Left kidney (tissue), 2 donors: Measurements from ENCODE around the gene FNDC3B. TPM values are rescaled to one million over a fixed set of nuclear protein-coding genes. Genes with fewer than 3 reads are reported as not detected.

Experiments used
- DNase-seq: peaks from one replicate; pipeline ENCODE4 v3.0.0-alpha.2; 2013
- polyA plus RNA-seq: library from polyadenylated mRNA; unstranded; fragments of 120-200 nt; gene quantifications from one replicate; pipeline ENCODE4 v1.2.1, GENCODE V29; 2013; ENCODE audit not compliant: insufficient read length

Gene FNDC3B
- polyA plus RNA-seq, 1 donor: 62.2 TPM

DNA sequence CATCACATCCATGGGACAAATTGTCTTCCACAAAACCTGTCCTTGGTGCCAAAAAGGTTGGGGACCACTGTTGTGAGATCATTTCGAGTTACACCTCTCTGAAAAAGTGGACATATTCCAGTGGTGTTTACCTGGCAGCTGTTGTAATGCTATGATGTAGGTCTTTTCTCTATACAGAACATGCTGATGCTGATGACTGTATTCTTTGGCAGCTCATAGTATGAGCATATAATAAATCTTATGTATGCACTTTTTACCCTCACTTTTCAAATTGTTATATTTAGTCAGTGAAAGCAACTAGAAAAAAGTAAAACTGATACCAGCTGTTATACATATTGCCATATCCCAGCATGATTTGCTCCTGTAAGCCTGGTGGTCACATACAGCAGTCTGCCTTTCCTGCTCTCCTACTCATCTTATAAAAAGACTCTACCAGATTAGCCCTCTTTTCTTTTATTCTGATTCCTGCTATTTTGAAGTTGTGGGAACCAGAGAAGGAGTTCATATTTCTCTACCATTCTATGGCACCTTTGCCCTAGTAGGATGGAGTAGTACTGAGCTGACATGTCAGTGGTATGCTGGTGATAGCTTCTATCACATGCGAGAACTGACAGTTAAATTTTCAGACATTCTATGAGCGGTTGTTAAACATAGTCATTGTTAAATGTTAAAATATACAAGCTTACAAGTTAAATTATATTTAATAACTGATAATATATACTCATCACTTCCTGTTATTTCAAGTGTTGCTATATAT, 128.7 kb downstream of the FNDC3B start:
- DNase-seq: no peak

DNA sequence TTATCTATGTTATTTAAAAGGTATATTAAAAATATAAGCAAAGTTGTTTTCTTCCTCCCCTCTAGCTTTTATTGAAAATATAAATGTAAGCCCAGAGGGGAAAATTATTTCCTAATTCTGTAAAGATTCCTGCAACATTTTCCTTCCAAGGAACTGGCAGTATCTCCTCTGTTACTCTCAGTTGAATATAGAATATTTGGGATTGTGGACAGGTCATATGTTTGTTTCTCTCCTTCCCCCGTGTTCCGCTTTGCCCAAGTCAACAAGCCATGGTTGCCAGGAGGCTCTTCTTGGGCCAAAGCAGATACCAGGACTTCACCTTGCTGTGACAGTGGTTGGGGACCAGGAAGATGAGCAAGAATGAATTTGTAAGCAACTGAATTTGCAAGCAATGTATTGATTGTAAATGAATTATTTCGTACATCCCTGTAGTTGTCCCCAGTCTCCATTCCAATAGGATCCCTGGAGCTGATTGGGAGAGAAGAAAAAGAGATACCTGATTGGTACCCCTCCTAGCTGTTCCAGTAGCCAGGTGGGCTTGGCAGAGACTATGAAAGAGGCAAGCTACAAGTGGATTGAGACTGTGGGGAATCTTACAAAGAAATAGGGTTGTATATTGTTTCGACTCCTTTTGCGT, 130.8 kb downstream of the FNDC3B start:
- no peak for DNase-seq

GRCh38 chr3:172170841-172171240, 131.5 kb downstream of the FNDC3B start:
- DNase-seq: no peak

DNA sequence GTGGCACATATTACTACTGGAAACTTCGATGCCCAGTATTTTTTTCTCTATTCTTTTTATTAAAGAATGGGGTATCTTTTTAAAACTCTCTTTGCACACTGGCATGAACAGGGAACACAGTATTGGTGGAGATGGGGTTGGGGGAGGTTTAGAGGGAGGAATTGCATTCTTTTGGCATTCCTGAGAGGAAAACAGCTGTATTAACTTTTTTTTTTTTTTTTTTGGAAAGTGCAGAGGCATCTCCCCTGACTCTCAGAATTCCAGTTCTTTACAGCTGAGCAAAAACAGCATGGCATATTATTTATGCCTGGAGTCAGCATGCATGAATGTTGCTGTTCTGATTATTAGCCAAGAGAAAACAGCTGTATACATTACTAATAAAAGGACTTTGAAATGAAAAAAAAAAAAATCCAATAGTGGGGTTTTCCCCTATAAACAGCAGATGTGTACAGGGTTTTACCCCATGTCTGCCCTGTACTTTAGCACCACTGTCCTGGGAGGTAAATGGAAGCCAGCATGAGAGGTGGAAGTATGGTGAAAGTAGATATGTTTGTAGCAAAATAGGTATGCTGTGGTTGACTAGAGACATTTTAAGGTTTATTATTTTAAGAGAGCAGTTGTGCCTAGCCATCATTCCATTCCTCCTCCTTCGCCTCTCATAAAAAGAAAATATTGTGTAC, 132.2 kb downstream of the FNDC3B start:
- no peak for DNase-seq

GRCh38 chr3:172173316-172174254, 134.2 kb downstream of the FNDC3B start:
- no peak for DNase-seq

DNA sequence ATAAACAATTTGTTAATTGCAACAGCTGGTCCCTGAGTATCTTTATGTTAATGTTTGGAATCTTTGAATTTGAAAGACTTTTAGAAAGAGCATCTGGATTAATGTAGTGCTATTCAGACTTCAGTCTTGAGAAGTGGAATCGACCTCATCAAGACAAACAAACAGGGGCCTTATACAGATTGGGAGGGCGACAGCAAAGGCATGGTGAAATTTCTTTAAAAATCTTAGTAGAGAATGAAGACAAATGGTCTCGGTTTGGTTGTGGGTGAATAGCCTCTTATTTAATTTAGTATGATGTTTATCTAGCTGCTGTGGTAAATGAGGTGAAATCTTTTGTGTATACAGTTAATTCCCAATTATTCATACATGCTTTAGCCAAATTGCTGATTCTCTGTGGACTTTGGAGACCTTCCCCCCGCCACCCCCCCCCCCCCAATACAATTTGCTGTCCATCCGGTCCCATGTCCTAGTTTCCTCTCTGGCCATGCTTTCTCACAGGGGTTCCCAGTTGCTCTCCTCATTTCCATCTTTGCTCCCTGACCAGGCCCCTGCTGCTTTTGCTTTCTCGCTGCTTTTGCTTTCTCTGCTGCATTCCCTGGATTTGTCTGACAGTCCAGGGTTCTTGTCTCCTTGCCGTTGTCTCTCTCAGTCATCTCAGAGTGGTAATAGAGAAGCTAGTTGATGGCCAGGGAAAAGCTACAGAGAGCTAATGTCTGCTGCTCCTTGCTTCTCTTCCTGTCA, 135.3 kb downstream of the FNDC3B start:
- no peak for DNase-seq

GRCh38 chr3:172175254-172175599, 135.8 kb downstream of the FNDC3B start:
- DNase-seq: no peak

GRCh38 chr3:172176061-172176770, 136.8 kb downstream of the FNDC3B start:
- DNase-seq: no peak

DNA sequence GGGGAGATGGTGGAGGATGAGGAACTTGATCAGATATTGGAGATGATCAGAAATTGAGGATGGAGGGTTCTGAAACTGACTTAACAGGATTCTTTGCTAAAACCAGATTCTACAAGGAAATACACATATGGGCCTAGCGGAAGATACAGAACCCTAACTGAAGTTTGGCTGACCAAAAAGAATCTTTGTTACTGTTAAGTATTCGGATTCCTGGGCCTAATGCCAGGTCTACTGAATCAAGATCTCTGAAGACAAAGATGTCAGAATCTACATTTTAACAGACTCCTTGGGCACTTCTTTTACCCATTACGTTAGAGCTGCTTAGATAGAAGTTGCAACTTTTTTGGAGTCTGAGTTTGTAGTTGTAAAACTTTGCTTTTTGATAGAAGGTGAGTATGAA, 137.7 kb downstream of the FNDC3B start:
- DNase-seq: no peak

DNA sequence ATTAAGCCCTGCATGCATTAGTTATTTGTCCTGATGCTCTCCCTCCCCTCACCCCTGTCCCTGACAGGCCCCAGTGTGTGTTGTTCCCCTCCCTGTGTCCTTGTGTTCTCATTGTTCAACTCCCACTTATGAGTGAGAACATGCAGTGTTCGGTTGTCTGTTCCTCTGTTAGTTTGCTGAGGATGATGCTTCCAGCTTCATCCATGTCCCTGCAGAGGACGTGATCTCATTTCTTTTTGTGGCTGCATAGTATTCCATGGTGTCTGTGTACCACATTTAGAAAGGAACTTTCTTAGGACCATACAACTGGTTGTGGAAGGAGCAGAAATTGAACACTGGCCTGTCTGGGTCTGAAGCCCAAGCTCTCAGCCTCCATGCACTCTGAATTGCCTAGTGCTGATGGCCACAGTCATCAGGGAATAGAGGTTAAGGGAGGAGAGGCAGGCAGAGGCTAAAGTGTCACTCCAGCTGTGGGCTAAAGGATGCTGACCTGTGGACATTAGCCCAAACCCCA, 138.5 kb downstream of the FNDC3B start:
- no peak for DNase-seq

- no peak for DNase-seq
Observed at GRCh38 chr3:172179680-172180399, 140.5 kb downstream of the FNDC3B start.

DNA sequence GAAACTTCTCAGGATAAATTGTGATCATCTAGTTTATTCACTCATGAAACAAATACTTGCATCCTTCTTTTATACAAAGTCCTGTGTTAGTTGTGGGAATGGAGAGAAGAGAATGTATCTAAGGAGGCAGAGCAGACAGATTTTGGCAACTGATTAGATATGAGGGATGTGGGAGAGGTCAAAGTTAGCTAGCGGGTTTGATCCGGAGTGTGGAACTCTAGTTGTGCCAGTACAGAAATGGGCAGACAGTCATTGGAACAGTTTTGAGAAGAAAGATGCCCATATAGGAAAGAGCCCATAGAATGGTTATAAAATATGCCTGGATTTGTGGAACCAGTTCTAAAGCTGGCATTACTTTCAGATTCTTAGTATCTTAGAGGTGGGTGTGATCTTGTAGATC, 141.1 kb downstream of the FNDC3B start:
- no peak for DNase-seq

GRCh38 chr3:172181932-172182586, 142.7 kb downstream of the FNDC3B start:
- DNase-seq: no peak

DNA sequence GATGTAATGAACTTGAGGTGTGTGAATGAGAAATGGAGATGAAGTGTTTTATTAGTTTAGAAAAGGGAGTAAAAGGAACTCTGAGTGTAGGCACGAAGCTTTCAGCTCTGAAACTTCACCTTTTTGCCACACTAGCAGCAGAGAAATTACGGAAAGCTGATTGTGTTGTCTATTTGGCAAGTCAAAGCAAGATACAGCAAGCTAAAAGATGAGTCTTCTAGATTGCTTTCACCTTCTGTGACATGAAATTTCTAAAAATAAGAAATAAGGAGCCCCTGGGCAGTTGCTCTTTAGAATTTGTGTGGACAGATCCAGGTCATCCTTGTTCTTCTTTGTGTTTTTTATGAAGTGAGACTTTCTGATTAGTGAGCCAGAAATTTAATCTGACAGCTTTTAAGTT, 143.4 kb downstream of the FNDC3B start:
- no peak for DNase-seq

DNA sequence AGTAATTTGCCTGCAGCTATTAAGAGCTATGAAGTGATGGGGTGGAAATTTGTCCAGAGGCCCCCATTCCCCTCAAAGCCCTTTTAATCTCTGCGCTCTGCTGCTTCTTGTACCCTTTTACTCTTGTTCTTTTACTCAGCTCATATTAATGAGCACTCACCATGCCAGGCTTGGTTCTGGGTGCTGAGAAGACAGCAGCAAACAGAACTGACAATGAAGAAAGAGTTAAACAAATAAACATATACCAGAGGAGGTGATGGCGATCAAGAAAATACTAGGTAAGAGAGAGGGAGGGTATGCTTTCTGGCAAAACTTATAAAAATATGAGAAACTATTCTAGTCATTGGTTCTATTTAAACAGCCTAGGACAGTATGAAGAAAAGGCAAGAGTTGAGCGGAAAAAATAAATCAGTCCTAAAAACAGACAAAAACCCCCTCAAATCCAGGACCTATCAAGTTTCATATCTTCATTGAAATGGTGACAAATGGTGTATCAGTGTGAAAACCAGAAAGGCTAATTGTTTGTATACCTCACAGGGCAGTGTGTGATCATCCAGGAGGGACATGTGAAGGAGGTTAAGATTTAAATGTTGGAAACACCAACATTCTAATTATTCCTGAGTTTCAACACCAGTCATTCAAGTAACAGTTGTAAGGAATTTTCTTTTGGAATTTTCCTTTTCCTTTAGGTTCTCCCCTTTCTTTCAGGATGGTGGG, 144.9 kb downstream of the FNDC3B start:
- DNase-seq: no peak

GRCh38 chr3:172185907-172186306, 146.5 kb downstream of the FNDC3B start:
- no peak for DNase-seq

DNA sequence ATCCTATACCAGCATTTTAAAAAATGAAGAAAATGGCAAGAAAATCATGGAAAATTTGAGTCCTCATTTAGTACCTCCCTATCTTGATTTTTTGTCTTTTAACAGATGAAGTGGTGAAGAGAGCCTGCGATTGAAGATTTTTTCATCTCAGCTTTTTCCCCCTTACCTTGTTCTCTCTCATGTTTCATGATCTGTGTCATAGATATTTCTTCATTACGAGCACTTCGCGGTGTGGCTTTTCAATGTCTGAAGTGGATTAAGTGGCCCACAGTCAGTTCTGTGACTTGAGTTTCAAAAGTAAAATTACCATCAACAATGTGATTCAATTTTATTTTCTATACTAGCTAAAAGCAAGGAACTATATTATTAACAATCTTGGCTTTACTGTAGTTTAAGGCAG, 147.2 kb downstream of the FNDC3B start:
- DNase-seq: no peak

- DNase-seq: no peak
Observed at GRCh38 chr3:172187511-172187910, 148.1 kb downstream of the FNDC3B start.

- no peak for DNase-seq
Observed at GRCh38 chr3:172188511-172188910, 149.1 kb downstream of the FNDC3B start.
